IMR-90 (cell line): ENCODE data around the gene POLR2F. TPM values are rescaled to one million over a fixed set of nuclear protein-coding genes. Genes with fewer than 3 reads are reported as not detected.

Experiments
- ATAC-seq: fragments of 200-7000 bp; cut with Tn5 transposase; 2 replicates; pipeline ENCODE4 v1.9.1; 2020; ENCODE audit warnings: low read depth, mild to moderate bottlenecking, moderate library complexity
- BruUV-seq: library from RNA; stranded (reverse); fragments of 400-500 nt; replicated peaks from 2 replicates; lab custom pipeline; 2021; lab: Mats Ljungman, UMichigan
- CTCF ChIA-PET: fragments of 300-600 bp; formaldehyde crosslinking; extraction: SDS; loops from one replicate; lab custom pipeline; 2021; ENCODE audit warnings: antibody characterized with exemption; lab: Yijun Ruan, JAX
- POLR2A ChIA-PET: fragments of 300-600 bp; sonication (Branson Sonifier 250); formaldehyde crosslinking; loops from one replicate; lab custom pipeline; 2022; ENCODE audit warnings: antibody characterized with exemption; ENCODE audit not compliant: unreplicated experiment; lab: Charles Lee
- DNase-seq: peaks from one replicate; pipeline ENCODE4 v3.0.0; 2013
- H2AFZ ChIP-seq: replicated peaks from 2 replicates; pipeline ENCODE3; 2013; ENCODE audit warnings: low read length, mild to moderate bottlenecking; ENCODE audit not compliant: poor library complexity
- H2AK5ac ChIP-seq: 2 replicates; pipeline ENCODE4 v1.6.1; 2013; ENCODE audit warnings: low read depth, low read length, inconsistent platforms
- H2AK9ac ChIP-seq: replicated peaks from 2 replicates; pipeline ENCODE3; 2013; ENCODE audit warnings: mild to moderate bottlenecking, low read depth, low read length, moderate library complexity; ENCODE audit not compliant: poor library complexity
- H2BK120ac ChIP-seq: 2 replicates; pipeline ENCODE4 v1.6.1; 2013; ENCODE audit warnings: low read depth, low read length, inconsistent platforms
- H2BK15ac ChIP-seq: 3 replicates; pipeline ENCODE4 v1.6.1; 2013; ENCODE audit warnings: low read depth, low read length, inconsistent platforms
- H2BK20ac ChIP-seq: 2 replicates; pipeline ENCODE4 v1.6.1; 2013; ENCODE audit warnings: low read depth, mild to moderate bottlenecking, inconsistent platforms, low read length, moderate library complexity
- H2BK5ac ChIP-seq: 2 replicates; pipeline ENCODE4 v1.6.1; 2013; ENCODE audit warnings: mild to moderate bottlenecking, low read depth, low read length, inconsistent platforms; ENCODE audit not compliant: poor library complexity, severe bottlenecking
- H3K14ac ChIP-seq: replicated peaks from 2 replicates; pipeline ENCODE4 v1.6.1; 2013; ENCODE audit warnings: low read depth, low read length, inconsistent platforms
- H3K18ac ChIP-seq: 2 replicates; pipeline ENCODE4 v1.6.1; 2013; ENCODE audit warnings: low read depth, low read length, control low read depth
- H3K23ac ChIP-seq: 2 replicates; pipeline ENCODE4 v1.6.1; 2013; ENCODE audit warnings: low read depth, low read length, inconsistent platforms
- H3K27ac ChIP-seq: 2 replicates; pipeline ENCODE4 v1.5.1; 2013; ENCODE audit warnings: mild to moderate bottlenecking, control low read depth, low read length; ENCODE audit not compliant: insufficient read depth
- H3K27me3 ChIP-seq: 2 replicates; pipeline ENCODE4 v1.6.1; 2013; ENCODE audit warnings: low read length; ENCODE audit not compliant: control insufficient read depth, insufficient read depth
- H3K36me3 ChIP-seq: 2 replicates; pipeline ENCODE4 v1.6.1; 2013; ENCODE audit warnings: low read length, mixed read lengths; ENCODE audit not compliant: control insufficient read depth, insufficient read depth
- H3K4ac ChIP-seq: 2 replicates; pipeline ENCODE4 v1.6.1; 2013; ENCODE audit warnings: low read depth, low read length, inconsistent platforms
- H3K4me1 ChIP-seq: 2 replicates; pipeline ENCODE4 v1.6.1; 2013; ENCODE audit warnings: low read length, mixed read lengths; ENCODE audit not compliant: control insufficient read depth, insufficient read depth
- H3K4me2 ChIP-seq: 2 replicates; pipeline ENCODE4 v1.6.1; 2013; ENCODE audit warnings: low read depth, mild to moderate bottlenecking, control low read depth, low read length, moderate library complexity
- H3K4me3 ChIP-seq: 2 replicates; pipeline ENCODE4 v1.5.1; 2013; ENCODE audit warnings: low read depth, mild to moderate bottlenecking, control low read depth, low read length, moderate library complexity; ENCODE audit not compliant: insufficient read depth
- H3K56ac ChIP-seq: 2 replicates; pipeline ENCODE4 v1.6.1; 2013; ENCODE audit warnings: low read length, inconsistent platforms; ENCODE audit not compliant: insufficient read depth; ENCODE audit errors: extremely low read depth
- H3K79me1 ChIP-seq, 2 experiments: 2 replicates each; pipeline ENCODE4 v1.6.1; 2013; ENCODE audit warnings: low read length in 2 of 2, inconsistent platforms in 1 of 2, low read depth in 1 of 2
- H3K9ac ChIP-seq: 2 replicates; pipeline ENCODE4 v1.6.1; 2013; ENCODE audit warnings: low read depth, low read length, control low read depth
- H3K9me1 ChIP-seq: 2 replicates; pipeline ENCODE4 v1.6.1; 2013; ENCODE audit warnings: low read length, inconsistent platforms; ENCODE audit not compliant: insufficient read depth
- H3K9me3 ChIP-seq: 2 replicates; pipeline ENCODE4 v1.6.1; 2013; ENCODE audit warnings: low read length; ENCODE audit not compliant: control insufficient read depth, insufficient read depth
- H4K20me1 ChIP-seq: 2 replicates; pipeline ENCODE4 v1.6.1; 2013; ENCODE audit warnings: low read length, inconsistent platforms; ENCODE audit not compliant: insufficient read depth
- H4K5ac ChIP-seq: 2 replicates; pipeline ENCODE4 v1.6.1; 2013; ENCODE audit warnings: mild to moderate bottlenecking, low read depth, low read length, control low read depth
- H4K8ac ChIP-seq, 2 experiments: 2 replicates each; pipeline ENCODE4 v1.6.1; 2013; ENCODE audit warnings: low read depth in 2 of 2, low read length in 2 of 2, control low read depth in 1 of 2, inconsistent platforms in 1 of 2
- H4K91ac ChIP-seq: 2 replicates; pipeline ENCODE4 v1.6.1; 2013; ENCODE audit warnings: low read depth, low read length, inconsistent platforms; ENCODE audit not compliant: insufficient read depth
- MXI1 ChIP-seq: IDR thresholded peaks from 2 replicates; pipeline ENCODE4 v1.6.1; 2012; ENCODE audit warnings: low read depth, mild to moderate bottlenecking, low read length, moderate library complexity, borderline replicate concordance
- SMC3 ChIP-seq: fragments of 150-350 bp; IDR thresholded peaks from 2 replicates; pipeline ENCODE4 v1.6.1; 2016; ENCODE audit warnings: low read depth, mild to moderate bottlenecking, antibody characterized with exemption, low read length, moderate library complexity
- WGBS, 2 experiments: methylation state at CpG; one replicate each; pipeline versions ENCODE4 v1.1.5 to v1.1.7; 2013; ENCODE audit warnings: missing lambda C conversion rate in 2 of 2; ENCODE audit not compliant: insufficient read length in 1 of 2; ENCODE audit errors: extremely low coverage in 2 of 2; 5-methylcytosine and 5-hydroxymethylcytosine counted together
- dilution Hi-C: fragments of 300-500 bp; cut with HindIII; formaldehyde crosslinking; loops from one replicate; pipeline ENCODE4 v1.14.3; 2018; ENCODE audit warnings: low sequenced_read_pairs; ENCODE audit not compliant: unreplicated experiment
- in situ Hi-C: fragments of 300-500 bp; cut with MboI; formaldehyde crosslinking; loops from 3 replicates; pipeline ENCODE4 v1.14.3; 2019; ENCODE audit warnings: low sequenced_read_pairs, inconsistent platforms, mixed read lengths
- intact Hi-C: fragments of 100-400 bp; cut with micrococcal nuclease; formaldehyde crosslinking; loops from 2 replicates; pipeline ENCODE4 v1.10.0; 2022
- polyA plus RNA-seq, 3 experiments: library from polyadenylated mRNA; depleted of rRNA; stranded (reverse); fragments of >200 nt; gene quantifications; 2 replicates each; pipeline ENCODE4 v1.2.3, GENCODE V29; 2012; ENCODE audit warnings: low replicate concordance in 1 of 3
- total RNA-seq: library from RNA; depleted of rRNA; stranded (reverse); fragments of >200 nt; gene quantifications from 2 replicates; pipeline ENCODE4 v1.2.3, GENCODE V29; 2012

The POLR2F gene
- total and polyA plus RNA-seq, 2 of the 4 experiments (the other 2 are of a cell fraction): 26.0 to 147 TPM

DNA sequence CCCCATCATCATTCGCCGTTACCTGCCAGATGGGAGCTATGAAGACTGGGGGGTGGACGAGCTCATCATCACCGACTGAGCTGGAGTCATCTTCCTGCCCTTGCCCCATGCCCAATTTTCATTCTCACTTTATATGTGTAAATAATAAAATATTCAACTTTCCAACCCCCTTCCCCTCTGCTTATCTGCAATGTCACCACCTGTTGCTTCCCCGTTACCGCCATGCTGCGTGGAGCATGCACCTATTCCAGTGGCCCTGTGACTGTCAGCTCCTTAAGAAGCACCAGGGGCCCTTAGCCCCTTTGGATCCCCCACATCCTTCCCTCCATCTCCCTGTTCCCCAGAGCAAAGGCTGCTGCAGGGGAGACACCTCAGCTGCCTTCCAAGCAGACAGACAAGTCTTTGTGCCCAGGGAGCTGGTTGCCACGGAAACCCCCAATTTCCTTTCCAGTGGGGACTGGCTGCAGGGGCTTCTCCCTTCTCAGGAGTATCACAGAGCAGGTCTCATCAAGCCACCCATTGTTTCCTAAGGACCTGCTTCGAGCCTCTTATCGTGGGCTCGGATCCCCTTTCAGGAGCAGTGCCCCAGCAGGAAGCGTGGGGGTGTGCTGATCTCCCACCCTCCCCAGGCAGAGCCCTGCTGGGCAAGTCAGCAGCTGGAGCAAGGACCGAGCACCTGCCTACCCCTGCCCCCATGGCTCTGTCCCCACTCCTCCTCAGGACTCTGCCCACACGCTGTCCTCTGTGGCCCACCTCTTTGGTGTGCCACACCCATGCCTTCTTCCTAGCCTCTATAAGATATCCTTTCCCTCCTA lies 14.3 kb downstream of the POLR2F start:
- CTCF ChIA-PET: no interaction called here
- H3K36me3 ChIP-seq: peaks cover 26% of the 10 kb centered on the region
- H3K23ac ChIP-seq: no peak overlapping the region

More for the DNA sequence above, 14.3 kb downstream of the POLR2F start:
- TF ChIP-seq MXI1 (no peak), SMC3 (no peak)
- Histone ChIP-seq H4K8ac (no peak overlapping the region), H4K91ac (no peak overlapping the region), H3K14ac (no peak overlapping the region), H3K9me3 (no peaks in the 10 kb centered on the region), H3K56ac (no peak overlapping the region), H2BK120ac (no peak overlapping the region), H3K27ac (no peak overlapping the region), H2AK9ac (no peak overlapping the region), H3K9me1 (peaks cover 5% of the 10 kb centered on the region; the same call in 1 of the 2 replicates), H3K18ac (no peak overlapping the region), H3K4ac (no peak overlapping the region), H2AK5ac (no peak overlapping the region), H2BK15ac (no peak overlapping the region), H4K5ac (no peak overlapping the region), H2BK5ac (no peak overlapping the region), H4K20me1 (peaks cover 12% of the 10 kb centered on the region), H3K9ac (no peak overlapping the region), H3K27me3 (no peaks in the 10 kb centered on the region), H2BK20ac (no peak overlapping the region), H2AFZ (no peak overlapping the region), H3K79me1 (peaks cover 11 to 13% of the 10 kb centered on the region in 2 experiments), H3K4me1 (peaks cover 7% of the 10 kb centered on the region), H3K4me3 (no peak overlapping the region), H3K4me2 (no peak overlapping the region)
- no TSS peak for BruUV-seq
- DNase-seq (no peak), ATAC-seq (no peak)
- dilution Hi-C loops: no loop called here
- 90% methylated on average over 6 of the region's 14 CpGs; no CpG with 5 or more reads in 1 of the 2 experiments for WGBS, 2 experiments
- in situ Hi-C loops: no loop called here
- intact Hi-C loops: no loop called here
- POLR2A ChIA-PET: no interaction called here
